Stimulated activated CD4-positive, alpha-beta T cell treated with anti-CD3 and anti-CD28 coated beads, Interleukin-1b, Interleukin-23, amount 100 ng/mL, for 24 hours (primary cell): ENCODE results near the gene MSMP.

Source experiments
- DNase-seq, 4 experiments: peaks; one replicate each; pipeline ENCODE4 v3.0.0-alpha.2; 2020; ENCODE audit warnings: low read depth in 4 of 4, low spot score in 1 of 4

MSMP gene

GRCh38 chr9:35745569-35745968, 8.5 kb downstream of the MSMP start:
- DNase-seq = no peak

GRCh38 chr9:35743880-35744518, 10.1 kb downstream of the MSMP start:
- no peak for DNase-seq

- no peak for DNase-seq
Observed at GRCh38 chr9:35743452-35743851, 10.6 kb downstream of the MSMP start.

DNA sequence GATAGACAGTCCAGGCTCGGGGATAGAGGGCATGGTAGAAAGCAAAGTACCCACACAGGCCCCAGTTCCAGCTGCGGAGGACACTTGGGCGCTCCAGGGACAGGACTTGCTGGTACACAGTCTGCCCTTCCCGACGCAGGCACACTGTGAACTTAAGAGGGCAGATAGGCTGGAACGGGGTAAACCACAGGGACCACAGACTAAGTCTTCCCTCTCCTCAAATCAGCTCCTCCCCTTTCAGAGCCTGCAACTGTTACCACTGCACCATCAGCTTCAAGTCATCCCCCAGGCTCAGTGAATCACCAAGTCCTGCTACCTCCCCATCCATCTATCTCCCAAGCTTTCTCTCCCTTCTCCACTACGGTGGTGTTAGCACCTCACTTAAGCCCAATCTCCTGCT, 12.3 kb downstream of the MSMP start:
- no peak for DNase-seq

DNA sequence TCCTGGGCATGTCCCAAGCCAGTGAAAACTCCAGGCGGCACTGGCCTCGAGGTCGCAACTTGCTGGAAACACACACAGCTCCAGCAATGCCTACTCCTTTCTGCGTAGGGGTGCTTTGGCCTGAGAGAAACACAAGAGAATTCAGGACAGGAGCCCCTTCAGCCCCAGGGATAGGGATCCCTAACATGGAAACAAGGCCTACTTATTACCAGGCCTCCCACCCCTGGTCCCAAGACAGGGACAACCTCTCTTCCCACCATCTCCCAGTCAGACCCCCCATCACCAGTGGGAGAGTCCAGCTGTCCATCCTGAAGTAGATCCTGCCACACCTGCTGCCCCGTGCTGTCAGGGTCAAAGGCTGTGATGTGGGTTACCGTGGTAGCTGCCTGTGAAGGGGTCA, 13.8 kb downstream of the MSMP start:
- DNase-seq = no peak

- DNase-seq = no peak
Observed at GRCh38 chr9:35738924-35739323, 15.2 kb downstream of the MSMP start.

- DNase-seq = no peak
Observed at GRCh38 chr9:35738186-35738585, 15.9 kb downstream of the MSMP start.

DNA sequence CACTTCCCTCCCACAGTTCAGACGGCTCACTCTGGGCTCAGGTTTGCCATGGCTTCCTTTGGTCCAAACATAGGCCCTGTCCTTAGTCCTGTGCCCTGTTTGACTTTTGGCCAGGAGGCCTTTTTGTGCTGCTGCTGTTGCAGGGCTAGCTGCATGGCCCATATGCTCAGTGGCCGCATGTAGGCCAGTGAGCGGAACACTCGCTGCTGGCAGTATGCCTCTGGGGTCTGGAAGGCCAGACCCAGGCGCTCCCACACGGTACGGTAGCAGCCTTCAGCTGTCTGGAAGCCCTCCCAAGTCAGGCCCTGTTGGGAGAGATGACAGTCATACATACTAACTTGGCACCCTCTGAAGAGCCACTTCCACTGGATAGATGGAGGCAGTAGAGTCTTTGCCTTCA, 16.9 kb downstream of the MSMP start:
- no peak for DNase-seq

- peak in 3 of 4 experiments; percentile 33 to 36 (median 35) for DNase-seq
Observed at GRCh38 chr9:35736201-35736633, 17.9 kb downstream of the MSMP start.

- DNase-seq = no peak
Observed at GRCh38 chr9:35734096-35734495, 20.0 kb downstream of the MSMP start.

GRCh38 chr9:35732800-35733541, 21.1 kb downstream of the MSMP start:
- no peak for DNase-seq

DNA sequence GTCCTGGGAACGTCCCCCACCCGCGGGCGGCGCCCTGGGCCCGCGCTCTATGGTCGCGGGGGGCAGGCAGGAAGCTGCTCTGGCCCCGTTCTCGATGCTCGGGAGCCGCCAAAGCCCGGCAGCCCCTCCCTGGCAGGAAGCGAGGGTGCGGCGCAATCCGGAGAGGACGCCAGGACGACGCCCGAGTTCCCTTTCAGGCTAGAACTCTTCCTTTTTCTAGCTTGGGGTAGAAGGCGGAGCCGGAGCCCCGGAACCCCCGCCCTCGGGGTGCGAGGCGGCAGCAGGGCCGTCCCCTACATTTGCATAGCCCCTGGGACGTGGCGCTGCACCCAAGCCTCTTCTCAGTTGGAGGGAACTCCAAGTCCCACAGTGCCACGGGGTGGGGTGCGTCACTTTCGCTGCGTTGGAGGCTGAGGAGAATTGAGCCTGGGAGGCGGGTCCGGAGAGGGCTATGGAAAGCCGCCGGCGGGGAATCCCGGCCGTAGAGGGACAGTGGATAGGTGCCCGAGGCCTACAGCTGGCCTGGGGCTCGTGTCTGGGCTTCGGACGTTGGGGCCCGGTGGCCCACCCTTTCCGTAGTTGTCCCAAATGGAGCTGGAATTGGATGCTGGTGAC, 21.8 kb downstream of the MSMP start, which contains the start of the genes CREB3 and TLN1:
TSS of gene CREB3 (plus strand) at position 482 of the 615 bp plus-strand sequence. CDS start at position 589, 107 bp downstream.
TSS of gene TLN1 (minus strand) at position 11 of the 615 bp plus-strand sequence. CDS start 6,501 bp downstream, outside the sequence.
- DNase-seq = peak; percentile 84 to 97 (median 91)

- DNase-seq = peak in 2 of 4 experiments; percentile 10 to 13
Observed at GRCh38 chr9:35731415-35732184, 22.5 kb downstream of the MSMP start.

GRCh38 chr9:35730486-35730854, 23.6 kb downstream of the MSMP start:
- DNase-seq = no peak

GRCh38 chr9:35729700-35730485, 24.2 kb downstream of the MSMP start:
- no peak for DNase-seq

DNA sequence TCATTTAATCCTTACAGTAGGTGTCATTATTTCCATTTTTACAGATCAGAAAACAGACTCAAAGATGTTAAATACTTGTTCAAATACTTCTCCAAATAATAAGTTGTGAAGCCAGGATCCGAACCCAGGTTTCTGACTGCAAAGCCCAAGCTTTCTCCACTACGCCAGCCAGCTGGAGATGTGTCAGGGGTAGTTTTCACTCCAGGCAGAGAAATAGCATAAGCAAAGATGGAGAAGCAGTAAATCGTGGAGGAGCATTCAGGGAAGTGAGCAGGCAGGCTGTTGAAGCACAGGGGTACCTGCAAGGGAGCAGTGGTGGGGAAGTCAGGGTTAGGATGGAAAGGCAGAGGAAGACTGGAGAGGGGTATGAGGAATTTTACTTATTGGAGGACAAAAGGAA, 25.0 kb downstream of the MSMP start:
- DNase-seq = no peak

GRCh38 chr9:35728041-35728971, 25.8 kb downstream of the MSMP start:
- DNase-seq = no peak

DNA sequence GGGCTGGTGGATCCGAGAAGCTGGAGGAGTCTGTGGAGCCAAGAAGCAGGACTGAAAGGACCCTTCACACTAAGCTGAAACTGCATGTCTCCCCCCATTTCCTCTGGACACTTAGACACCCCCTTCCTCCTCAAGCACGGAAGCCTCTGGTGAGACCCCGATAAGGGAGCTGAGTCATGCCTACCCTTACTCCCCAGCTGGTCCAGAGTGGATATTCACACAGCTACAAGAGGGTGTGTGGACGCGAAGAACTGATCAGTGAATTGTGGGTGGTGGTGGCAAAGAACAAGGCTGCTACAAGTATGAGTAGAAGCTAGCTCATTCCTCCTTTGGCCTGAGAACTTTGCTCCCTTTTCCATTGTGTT, 26.4 kb downstream of the MSMP start:
- no peak for DNase-seq

GRCh38 chr9:35726931-35727330, 27.1 kb downstream of the MSMP start:
- DNase-seq = no peak

- DNase-seq = no peak
Observed at GRCh38 chr9:35725362-35725761, 28.7 kb downstream of the MSMP start.
